Activated CD4-positive, alpha-beta T cell treated with anti-CD3 and anti-CD28 coated beads, Interleukin-2, amount 50 U/mL, for 48 hours (primary cell): ENCODE results near the gene ZDHHC21.
"Not testable (repeated sequence)": the region's sequence is repeated elsewhere in the genome, so short reads cannot be mapped to it uniquely, and the experiment has no call there.

ENCODE experiments used
- DNase-seq, 2 experiments: peaks; one replicate each; pipeline ENCODE4 v3.0.0-alpha.2; 2020

The ZDHHC21 gene

GRCh38 chr9:14678776-14679175 lies 14.5 kb downstream of the ZDHHC21 start:
- no peak for DNase-seq

- DNase-seq = no peak
These were observed 15.4 kb downstream of the ZDHHC21 start for GRCh38 chr9:14677872-14678271.

GRCh38 chr9:14677396-14677795 lies 15.8 kb downstream of the ZDHHC21 start:
- no peak for DNase-seq

GRCh38 chr9:14674630-14675029 lies 18.6 kb downstream of the ZDHHC21 start:
- no peak for DNase-seq

- no peak for DNase-seq
These were observed 21.9 kb downstream of the ZDHHC21 start for GRCh38 chr9:14671377-14671776.

GRCh38 chr9:14670718-14671117 lies 22.5 kb downstream of the ZDHHC21 start:
- no peak for DNase-seq

- not testable (repeated sequence) for DNase-seq
These were observed 29.2 kb downstream of the ZDHHC21 start for GRCh38 chr9:14664022-14664421.

- DNase-seq = no peak
These were observed 31.2 kb downstream of the ZDHHC21 start for GRCh38 chr9:14662060-14662453.

GRCh38 chr9:14661421-14662059 lies 31.7 kb downstream of the ZDHHC21 start:
- no peak for DNase-seq

GRCh38 chr9:14660721-14661120 lies 32.5 kb downstream of the ZDHHC21 start:
- DNase-seq = no peak

- DNase-seq = no peak
These were observed 38.3 kb downstream of the ZDHHC21 start for GRCh38 chr9:14654932-14655331.

GRCh38 chr9:14653511-14653910 lies 39.7 kb downstream of the ZDHHC21 start:
- no peak for DNase-seq

- no peak for DNase-seq
These were observed 40.4 kb downstream of the ZDHHC21 start for GRCh38 chr9:14652729-14653377.

- no peak for DNase-seq
These were observed 42.6 kb downstream of the ZDHHC21 start for GRCh38 chr9:14650596-14650995.

- DNase-seq = no peak
These were observed 47.6 kb downstream of the ZDHHC21 start for GRCh38 chr9:14645648-14646047.

GRCh38 chr9:14640967-14641366 lies 52.3 kb downstream of the ZDHHC21 start:
- DNase-seq = no peak

GRCh38 chr9:14640294-14640693 lies 52.9 kb downstream of the ZDHHC21 start:
- DNase-seq = no peak

GRCh38 chr9:14633906-14634565 lies 59.2 kb downstream of the ZDHHC21 start:
- no peak for DNase-seq

GRCh38 chr9:14633148-14633547 lies 60.1 kb downstream of the ZDHHC21 start:
- DNase-seq = no peak

GRCh38 chr9:14627513-14627912 lies 65.7 kb downstream of the ZDHHC21 start:
- DNase-seq = no peak

- DNase-seq = no peak
These were observed 74.3 kb downstream of the ZDHHC21 start for GRCh38 chr9:14618836-14619420.

- no peak for DNase-seq
These were observed 76.8 kb downstream of the ZDHHC21 start for GRCh38 chr9:14616188-14616982.

- DNase-seq = no peak
These were observed 84.7 kb downstream of the ZDHHC21 start for GRCh38 chr9:14608540-14608939.
